ENCODE measurements around the gene SPAG17.

DNA sequence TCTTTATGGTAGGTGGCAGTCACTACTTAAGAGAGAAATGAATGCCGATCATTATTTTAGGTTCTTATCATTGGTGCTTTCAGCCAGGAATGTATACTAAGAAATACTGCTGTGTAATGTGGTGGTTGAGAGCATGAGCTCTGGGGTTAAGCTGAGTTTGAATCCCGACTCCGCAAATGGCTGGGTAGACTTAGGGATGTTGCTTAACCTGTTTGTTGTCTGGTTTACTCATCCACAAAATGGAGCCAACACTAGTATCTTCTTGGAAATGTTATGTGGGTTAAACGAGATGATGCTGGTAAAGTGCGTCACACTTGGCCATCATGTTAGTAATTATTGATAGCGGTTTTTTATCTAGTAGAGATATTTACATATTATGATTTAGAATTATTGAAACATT, 171.7 kb downstream of the SPAG17 start:
- TF ChIP-seq, protein P1, sequence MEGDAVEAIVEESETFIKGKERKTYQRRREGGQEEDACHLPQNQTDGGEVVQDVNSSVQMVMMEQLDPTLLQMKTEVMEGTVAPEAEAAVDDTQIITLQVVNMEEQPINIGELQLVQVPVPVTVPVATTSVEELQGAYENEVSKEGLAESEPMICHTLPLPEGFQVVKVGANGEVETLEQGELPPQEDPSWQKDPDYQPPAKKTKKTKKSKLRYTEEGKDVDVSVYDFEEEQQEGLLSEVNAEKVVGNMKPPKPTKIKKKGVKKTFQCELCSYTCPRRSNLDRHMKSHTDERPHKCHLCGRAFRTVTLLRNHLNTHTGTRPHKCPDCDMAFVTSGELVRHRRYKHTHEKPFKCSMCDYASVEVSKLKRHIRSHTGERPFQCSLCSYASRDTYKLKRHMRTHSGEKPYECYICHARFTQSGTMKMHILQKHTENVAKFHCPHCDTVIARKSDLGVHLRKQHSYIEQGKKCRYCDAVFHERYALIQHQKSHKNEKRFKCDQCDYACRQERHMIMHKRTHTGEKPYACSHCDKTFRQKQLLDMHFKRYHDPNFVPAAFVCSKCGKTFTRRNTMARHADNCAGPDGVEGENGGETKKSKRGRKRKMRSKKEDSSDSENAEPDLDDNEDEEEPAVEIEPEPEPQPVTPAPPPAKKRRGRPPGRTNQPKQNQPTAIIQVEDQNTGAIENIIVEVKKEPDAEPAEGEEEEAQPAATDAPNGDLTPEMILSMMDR (IDR thresholded peaks at IDR 0.05; ENCODE audit: borderline replicate concordance, extremely low read depth, low read length, poor library complexity, severe bottlenecking): no peak
- TF ChIP-seq EZH2 (IDR thresholded peaks at IDR 0.05; ENCODE audit: borderline replicate concordance, low read depth, low read length, severe bottlenecking): no peak
